GM18505 (cell line): ENCODE data around the gene CDT1.

ENCODE experiments used
- ATAC-seq: cut with Tn5 transposase; IDR thresholded peaks from one replicate; pipeline ENCODE4 v1.9.1; 2021; ENCODE audit not compliant: unreplicated experiment
- POLR2A ChIP-seq: IDR thresholded peaks from 4 replicates; pipeline ENCODE4 v1.6.1; 2011; ENCODE audit warnings: borderline replicate concordance; ENCODE audit not compliant: insufficient read depth, insufficient read length; ENCODE audit errors: extremely low read depth

CDT1 gene

DNA sequence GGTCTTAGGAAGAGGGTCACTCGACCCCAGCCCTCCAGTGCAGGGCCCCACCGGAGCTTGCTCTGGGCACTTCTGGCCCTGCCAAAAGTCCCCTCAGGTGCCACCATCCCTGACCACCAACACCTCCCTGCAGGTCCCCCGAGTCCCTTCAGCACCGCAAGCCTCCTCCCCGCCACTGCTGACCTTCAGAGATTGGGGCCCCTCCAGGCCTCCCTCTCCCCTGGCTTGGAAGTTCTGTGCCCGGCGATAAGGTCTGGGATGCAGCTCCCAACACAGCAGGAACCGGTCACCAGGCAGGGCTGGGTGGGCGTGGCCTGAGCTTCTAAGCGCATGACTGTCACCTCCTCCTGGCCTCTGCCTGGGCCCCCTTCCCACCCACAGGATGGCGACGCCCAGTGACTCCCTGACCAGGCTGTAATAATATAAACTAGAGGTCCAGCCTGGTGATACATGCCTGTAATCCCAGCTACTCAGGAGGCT, 29.7 kb upstream of the CDT1 start:
- no peak for ATAC-seq
- no peak for TF ChIP-seq POLR2A

DNA sequence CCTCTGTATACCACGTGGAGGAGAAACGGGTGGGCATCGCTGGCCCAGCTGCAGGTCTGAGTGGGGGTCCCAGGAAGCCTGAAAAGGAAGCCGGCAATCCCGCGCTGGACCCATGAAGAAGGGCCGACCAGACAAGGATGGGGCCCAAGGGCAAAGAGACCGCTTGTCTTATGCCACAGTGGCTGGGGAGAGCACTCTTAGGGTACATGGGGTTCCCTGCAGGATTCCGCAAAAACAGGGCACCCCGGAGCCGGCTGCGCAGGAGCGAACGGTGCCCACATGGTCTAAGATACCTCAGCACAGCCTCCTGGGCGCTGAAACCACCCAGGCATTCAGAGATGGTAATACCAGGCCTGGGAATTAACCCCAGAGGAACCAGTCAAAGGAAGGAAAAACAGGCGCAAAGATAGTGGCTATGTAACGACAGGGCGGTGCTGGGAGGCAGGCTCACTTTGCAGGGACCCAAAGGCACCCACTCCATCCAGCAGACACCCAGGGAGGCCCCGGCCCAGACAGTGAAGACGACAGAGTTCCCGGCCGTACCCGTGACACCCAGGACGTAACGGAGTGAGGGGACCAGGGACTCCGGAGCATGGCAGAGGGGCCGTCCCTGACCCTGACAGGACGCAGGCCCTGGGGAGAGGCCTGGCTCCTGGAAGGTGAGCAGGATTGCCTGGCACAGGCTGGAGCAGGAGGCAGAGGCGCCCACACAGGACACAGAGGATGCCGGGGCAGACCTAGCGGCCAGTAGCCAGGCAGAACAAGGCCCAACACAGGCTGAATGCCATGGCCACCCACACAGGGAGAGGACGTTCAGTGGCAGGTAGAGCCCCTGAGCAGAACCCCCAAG, 28.8 kb upstream of the CDT1 start:
- no peak for TF ChIP-seq POLR2A
- no peak for ATAC-seq

DNA sequence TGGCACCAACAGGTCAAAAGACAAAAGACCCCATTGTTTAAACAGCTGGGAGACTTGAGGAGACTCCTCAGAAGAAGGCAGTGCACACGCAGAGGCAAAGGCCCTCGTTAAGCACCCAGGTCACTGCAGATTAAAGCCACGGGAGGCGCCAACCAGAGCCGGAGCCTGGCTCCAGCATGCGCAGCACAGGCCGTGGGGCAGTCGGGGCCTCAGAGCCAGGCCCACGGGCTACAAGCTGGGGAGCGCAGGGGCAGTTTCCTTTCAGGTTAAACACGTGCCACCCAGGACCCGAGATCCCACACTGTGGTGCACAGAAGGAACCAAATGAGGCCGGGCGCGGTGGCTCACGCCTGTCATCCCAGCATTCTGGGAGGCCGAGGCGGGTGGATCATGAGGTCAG, 27.8 kb upstream of the CDT1 start:
- TF ChIP-seq POLR2A, result no peak

DNA sequence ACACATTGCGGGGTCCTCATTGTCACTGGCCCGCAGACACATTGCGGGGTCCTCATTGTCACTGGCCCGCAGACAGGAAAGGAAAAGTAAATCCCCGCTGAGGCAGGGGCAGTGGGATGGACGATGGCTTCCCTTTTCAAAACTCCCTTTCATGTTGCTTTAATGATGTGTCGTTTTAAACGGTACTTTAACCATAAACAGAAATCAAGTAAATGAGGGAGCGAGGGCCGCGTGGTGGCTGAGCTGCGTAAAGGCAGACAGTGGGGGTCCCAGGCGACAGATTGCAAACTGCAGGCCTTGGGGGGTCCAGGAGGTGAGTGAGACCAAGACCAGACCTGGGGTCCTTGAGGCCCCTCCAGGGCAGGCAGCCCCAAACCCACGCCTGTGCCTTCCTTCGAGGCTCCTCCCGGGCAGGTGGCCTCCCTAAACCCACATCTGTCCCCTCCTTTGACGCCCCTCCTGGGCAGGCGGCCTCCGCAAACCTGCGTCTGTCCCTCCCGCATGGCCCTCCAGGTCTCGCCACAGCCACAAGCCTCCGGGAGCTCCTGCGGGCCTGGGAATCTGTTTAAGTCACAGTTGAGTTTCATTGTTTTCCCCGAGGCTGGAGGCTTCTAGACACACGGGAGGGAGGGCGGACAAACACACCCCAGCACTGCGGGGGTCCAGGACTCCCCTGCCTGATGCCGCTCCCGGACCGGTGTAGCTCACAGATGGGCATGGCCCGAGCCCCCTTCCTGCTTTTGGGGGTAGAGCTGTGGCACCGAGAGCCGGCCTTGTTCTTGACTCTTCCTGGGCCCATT, 25.9 kb upstream of the CDT1 start:
- no peak for TF ChIP-seq POLR2A
- ATAC-seq, result no peak

More for the DNA sequence above, 27.8 kb upstream of the CDT1 start:
- ATAC-seq, result no peak

DNA sequence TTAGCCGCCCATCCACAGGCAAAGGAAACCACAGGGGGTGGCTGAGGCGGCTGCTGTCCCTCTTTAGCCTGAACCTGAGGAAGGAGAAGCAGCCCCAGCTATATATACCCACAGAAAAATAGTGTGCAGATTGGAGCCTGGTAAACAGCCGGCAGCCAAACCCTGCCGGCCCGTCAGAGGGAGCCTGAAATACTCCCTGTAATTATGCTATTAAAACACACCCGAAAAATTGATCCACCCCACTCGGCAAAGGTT, 25.4 kb upstream of the CDT1 start:
- no peak for ATAC-seq

DNA sequence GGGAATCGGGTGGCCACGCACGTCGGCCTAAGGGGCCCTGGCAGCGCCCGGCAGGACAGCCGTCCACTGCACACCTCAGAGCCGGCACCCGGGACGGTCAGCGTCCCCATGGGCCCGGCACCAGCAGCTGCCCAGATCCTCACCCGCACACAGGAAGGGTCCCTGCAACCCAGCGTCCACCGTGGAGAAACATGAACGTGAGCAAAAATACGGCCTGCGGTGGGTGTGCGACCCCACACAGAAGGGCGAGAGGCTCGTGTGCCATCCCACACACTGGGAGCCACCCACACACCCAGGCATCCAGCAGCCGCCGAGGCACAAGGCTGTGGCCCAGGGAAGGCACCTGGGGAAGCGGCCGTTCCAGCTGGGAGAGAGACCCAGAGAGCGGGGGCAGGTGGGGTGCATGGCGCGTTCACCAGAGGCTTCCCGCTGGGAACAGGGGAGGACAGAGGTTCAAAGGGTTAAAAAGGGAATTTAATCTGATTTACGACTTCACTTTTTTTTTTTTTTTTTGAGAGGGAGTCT, 25.0 kb upstream of the CDT1 start:
- no peak for TF ChIP-seq POLR2A
- ATAC-seq, result no peak

More for the DNA sequence above, 25.4 kb upstream of the CDT1 start:
- TF ChIP-seq POLR2A, result no peak

DNA sequence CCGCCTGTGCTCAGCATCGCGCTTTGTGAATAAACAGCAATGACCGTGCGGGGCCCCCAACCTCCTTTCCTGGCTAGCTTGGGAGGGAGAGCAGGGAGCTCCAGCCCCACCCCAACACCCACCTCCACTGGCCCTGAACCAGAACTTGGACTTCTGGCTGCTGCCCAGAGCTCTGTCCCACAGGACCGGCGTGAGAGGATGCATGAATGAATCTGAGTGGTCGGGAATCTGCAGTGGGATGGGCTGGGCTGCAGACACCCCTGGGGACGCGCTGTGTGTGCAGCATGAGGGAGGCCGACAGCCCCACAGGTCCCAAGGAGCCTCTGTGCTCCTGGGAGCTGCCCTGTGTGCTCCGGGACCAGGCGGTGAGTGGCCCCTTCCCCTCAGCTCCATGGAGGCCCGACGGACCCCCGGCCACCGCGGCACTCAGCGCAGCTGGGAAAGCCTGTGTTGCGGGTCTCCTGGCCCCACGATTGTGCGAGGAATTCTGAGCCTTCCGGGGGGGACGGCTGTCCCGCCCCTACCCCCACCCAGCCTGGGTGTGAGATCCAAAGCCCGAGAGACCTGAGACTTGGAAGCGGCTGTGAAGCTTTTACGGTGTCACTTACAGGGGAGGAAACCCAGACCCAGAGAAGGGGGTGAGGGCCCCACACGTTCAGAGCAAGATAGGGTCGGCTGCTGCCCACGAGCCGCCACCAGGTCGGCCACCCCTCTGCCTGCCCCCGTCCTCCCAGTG, 24.0 kb upstream of the CDT1 start:
- no peak for TF ChIP-seq POLR2A
- no peak for ATAC-seq

DNA sequence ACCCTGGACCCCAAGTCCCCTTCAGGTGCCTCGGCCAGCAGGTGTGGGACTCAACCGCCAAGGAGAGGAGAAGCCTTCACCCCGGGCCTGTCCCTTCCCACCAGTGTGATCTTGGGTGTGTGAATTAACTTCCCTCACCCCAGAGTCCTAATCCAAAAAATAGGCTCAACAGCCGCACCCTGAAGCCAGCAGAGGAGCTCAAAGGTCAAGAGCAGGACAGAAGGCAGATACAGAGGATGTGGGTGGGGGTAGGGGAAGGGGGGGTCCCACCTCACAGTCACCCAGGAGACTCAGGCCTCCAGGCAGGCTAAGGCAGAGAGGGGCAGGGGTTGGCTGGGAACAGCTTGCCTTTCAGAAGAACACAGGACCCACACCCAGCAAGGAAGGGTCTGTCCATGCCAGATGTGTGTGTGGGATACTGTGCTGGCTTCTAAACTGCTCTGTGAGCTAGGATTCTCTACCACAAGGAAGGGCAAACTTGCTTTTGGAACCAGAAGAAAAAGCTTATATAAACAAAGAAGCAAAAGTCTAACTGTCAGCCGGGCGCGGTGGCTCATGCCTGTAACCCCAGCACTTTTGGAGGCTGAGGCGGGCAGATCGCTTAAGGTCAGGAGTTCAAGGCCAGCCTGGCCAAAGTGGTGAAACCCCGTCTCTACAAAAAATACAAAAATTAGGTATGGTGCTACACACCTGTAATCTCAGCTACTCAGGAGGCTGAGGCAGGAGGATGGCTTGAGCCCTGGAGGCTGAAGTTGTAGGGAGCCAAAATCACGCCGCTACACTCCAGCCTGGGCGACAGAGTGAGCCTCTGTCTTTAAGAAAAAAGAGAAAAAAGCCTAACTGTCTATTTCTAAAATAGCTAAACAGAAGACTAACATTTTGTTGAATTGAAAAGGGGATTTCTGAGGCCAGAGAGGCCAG, 23.2 kb upstream of the CDT1 start:
- no peak for ATAC-seq
- TF ChIP-seq POLR2A, result no peak

DNA sequence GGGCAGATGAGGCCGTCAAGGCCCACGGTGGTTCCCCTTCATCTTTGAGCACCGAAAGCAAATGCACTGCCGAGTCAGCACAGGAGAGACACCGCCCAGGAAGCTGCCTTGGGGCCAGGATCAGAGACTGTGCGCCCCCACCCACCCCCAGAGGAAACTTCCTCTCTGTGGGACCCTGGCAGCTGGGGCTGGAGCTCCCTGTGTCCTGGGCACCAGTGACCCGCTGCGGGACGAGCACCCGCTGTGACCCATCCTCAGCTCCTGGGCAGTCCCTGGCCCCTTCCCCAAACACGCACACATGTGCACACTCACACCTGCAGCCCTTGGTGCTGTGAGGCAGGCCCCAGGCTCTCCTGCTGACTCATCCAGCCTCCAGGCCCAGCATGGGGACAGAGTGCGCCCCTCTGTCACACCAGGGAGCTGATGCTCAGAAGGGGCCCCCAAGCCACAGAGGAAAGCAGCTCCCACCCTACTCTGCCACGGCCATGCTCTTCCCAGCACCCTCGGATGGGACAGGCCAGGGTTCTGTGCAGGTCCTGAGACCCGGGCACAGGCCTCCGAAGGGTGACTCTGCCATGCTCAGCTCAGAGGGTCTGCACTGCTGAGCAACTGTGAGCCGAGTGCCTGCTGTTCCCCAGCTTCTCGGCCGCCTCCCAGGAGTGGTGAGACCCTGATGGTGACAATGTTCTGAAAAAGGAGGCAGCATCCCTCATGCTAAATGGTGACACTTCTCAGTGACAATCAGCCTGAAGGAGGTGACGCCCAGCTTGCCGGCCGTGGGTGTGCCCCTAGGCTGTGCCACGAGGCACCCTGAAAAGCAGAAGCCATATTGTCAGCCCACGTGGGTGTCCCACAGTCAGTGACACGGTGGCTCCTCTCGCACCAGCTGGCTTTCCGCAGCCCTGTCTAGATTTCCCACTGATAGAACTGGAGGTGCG, 22.2 kb upstream of the CDT1 start:
- peak; percentile 56 for TF ChIP-seq POLR2A
- ATAC-seq, result no peak

DNA sequence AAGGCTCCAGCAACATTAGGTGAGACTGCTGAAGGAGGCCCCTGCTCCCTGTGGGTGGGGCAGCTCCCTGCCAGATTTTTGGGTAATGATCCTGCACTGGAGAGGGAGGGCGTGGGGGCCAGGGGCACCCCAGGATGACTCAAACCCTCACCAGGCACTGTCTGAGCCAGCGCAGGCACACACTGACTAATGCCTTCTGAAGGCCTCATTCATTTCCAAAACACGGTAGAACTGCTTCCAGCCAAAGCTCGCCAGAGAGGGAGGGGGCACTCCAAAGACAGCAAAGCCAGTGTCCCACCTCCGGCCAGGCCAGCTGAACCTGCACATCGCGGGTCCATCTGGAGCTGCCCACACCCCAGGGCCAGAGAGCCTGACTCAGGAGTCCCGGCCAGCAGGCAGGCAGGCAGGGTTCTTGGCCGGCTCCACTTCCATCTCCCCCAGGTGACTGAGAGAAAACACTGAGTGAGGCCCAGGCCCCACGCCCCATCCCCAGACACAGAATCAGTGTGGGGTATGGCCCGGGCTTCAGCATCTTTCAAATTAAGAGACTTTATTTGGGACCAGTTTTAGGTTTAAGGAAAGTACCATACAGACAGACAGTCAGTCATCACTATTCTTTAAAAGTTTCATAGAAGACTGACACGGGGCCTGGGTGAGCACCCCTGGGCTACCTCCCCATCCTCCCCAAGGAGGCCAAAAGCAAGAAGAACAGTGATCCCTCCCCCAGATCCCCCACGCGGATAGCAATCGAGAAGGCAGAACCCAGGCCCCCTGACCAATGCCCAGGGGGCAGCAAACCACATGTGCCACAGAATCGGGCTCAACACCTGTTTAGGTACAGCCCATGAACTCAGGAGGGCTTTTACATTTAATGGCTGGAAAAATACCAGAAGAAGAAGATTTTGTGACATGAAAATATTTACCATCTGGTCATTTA, 20.9 kb upstream of the CDT1 start:
- ATAC-seq, result no peak
- no peak for TF ChIP-seq POLR2A
